ENCODE data around the gene SLC25A40.

DNA sequence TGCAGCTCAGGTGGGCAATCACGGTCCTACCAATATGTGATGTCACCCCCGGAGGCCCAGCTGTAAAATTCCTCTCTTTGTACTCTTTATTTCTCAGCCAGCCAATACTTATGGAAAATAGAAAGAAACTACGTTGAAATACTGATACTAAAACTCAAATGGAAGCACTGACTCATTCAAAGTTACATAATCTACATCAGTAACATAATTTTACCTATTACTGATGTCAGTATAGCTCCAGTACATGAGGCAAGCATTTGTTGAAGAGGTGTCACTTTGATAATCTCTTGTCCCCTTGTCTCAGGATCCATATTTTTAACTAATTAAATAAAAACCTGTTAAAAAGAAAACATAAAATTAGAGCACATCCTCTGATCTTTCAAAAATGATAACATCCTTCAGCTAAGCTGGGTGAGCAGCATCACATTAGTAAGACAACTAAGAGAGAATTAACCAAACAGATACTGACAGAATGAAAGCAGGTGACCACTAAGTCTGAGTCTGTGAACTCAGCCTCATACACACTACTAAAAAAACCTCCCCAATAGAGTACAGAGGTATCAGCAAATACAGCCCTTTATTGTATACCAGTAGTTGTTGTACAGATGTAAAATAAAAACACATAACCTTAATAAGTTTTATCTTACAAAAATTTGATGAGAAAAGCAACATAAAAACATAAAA lies 17.6 kb downstream of the SLC25A40 start:
- TF ChIP-seq, protein P1, sequence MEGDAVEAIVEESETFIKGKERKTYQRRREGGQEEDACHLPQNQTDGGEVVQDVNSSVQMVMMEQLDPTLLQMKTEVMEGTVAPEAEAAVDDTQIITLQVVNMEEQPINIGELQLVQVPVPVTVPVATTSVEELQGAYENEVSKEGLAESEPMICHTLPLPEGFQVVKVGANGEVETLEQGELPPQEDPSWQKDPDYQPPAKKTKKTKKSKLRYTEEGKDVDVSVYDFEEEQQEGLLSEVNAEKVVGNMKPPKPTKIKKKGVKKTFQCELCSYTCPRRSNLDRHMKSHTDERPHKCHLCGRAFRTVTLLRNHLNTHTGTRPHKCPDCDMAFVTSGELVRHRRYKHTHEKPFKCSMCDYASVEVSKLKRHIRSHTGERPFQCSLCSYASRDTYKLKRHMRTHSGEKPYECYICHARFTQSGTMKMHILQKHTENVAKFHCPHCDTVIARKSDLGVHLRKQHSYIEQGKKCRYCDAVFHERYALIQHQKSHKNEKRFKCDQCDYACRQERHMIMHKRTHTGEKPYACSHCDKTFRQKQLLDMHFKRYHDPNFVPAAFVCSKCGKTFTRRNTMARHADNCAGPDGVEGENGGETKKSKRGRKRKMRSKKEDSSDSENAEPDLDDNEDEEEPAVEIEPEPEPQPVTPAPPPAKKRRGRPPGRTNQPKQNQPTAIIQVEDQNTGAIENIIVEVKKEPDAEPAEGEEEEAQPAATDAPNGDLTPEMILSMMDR (IDR thresholded peaks at IDR 0.05; ENCODE audit: low read depth, low read length, poor library complexity, severe bottlenecking), result no peak
- TF ChIP-seq EZH2phosphoT487 (IDR thresholded peaks at IDR 0.05; ENCODE audit: borderline replicate concordance, low read length), result no peak
